ENCODE measurements around the gene PUM2. TPM values are rescaled to one million over a fixed set of nuclear protein-coding genes. Genes with fewer than 3 reads are reported as not detected.
A peak's percentile ranks its signal among the peaks of the same experiment; 100 is the strongest.
"Not testable (repeated sequence)": the region's sequence is repeated elsewhere in the genome, so short reads cannot be mapped to it uniquely, and the experiment has no call there.

PUM2 gene
- total RNA-seq, 4 donors from 2014 or later = 62.0 to 78.2 (median 73.5) TPM

GRCh38 chr2:20242727-20243377 is 107.8 kb downstream of the PUM2 start:
- Histone ChIP-seq H3K4me1 (peaks cover 0 to 13% (median 0%) of the 10 kb centered on the region in 4 donors), H3K27me3 (no peaks in the 10 kb centered on the region), H3K36me3 (peaks cover 0 to 20% (median 0%) of the 10 kb centered on the region in 3 donors), H3K4me3 (no peak overlapping the region), H3K9me3 (peaks cover 0 to 6% (median 0%) of the 10 kb centered on the region in 4 donors), H3K27ac (no peak overlapping the region)
- WGBS, 2 donors = 60 to 74% methylated on average over 6 to 9 of the region's 9 CpGs
- no peak for DNase-seq (ENCODE audit: low spot score in 2 of 2)
- TF ChIP-seq POLR2A (IDR thresholded peaks at IDR 0.05) = no peak

- no peak for TF ChIP-seq POLR2A (IDR thresholded peaks at IDR 0.05)
- TF ChIP-seq CTCF (IDR thresholded peaks at IDR 0.05) = peak in 1 of 5 experiments; percentile 23
- TF ChIP-seq EP300 (IDR thresholded peaks at IDR 0.05) = no peak
- Histone ChIP-seq H3K4me1 (peaks cover 0 to 13% (median 0%) of the 10 kb centered on the region in 4 donors), H3K36me3 (peaks cover 0 to 13% (median 0%) of the 10 kb centered on the region in 3 donors), H3K4me3 (no peak overlapping the region), H3K27me3 (no peaks in the 10 kb centered on the region), H3K9me3 (peaks cover 0 to 6% (median 0%) of the 10 kb centered on the region in 4 donors), H3K27ac (no peak overlapping the region)
- DNase-seq (ENCODE audit: low spot score in 2 of 2) = no peak
- WGBS, 2 donors = 51 to 54% methylated on average over 31 to 43 of the region's 43 CpGs
Measured at GRCh38 chr2:20241973-20242726, 108.5 kb downstream of the PUM2 start.

GRCh38 chr2:20240291-20240690 is 110.4 kb downstream of the PUM2 start:
- H3K9me3 ChIP-seq; DNase-seq (ENCODE audit: low spot score in 2 of 2); H3K4me3 ChIP-seq; H3K27me3 ChIP-seq; H3K27ac ChIP-seq; H3K36me3 ChIP-seq: not testable (repeated sequence)
- 49 to 63% methylated on average over 6 of the region's 6 CpGs for WGBS, 2 donors
- H3K4me1 ChIP-seq = peaks cover 0 to 13% (median 0%) of the 10 kb centered on the region in 4 donors

- peaks cover 0 to 6% (median 0%) of the 10 kb centered on the region in 4 donors for H3K4me1 ChIP-seq
- no peaks in the 10 kb centered on the region for H3K27me3 ChIP-seq
- H3K27ac ChIP-seq = no peak overlapping the region
- no peak for DNase-seq (ENCODE audit: low spot score in 2 of 2)
- WGBS, 2 donors = 65 to 72% methylated on average over 5 of the region's 5 CpGs
- no peak overlapping the region for H3K4me3 ChIP-seq
- H3K36me3 ChIP-seq = no peaks in the 10 kb centered on the region
- peaks cover 0 to 6% (median 0%) of the 10 kb centered on the region in 4 donors for H3K9me3 ChIP-seq
- TF ChIP-seq CTCF (IDR thresholded peaks at IDR 0.05) = no peak
- no peak for TF ChIP-seq POLR2A (IDR thresholded peaks at IDR 0.05)
- no peak for TF ChIP-seq EP300 (IDR thresholded peaks at IDR 0.05)
Measured at GRCh38 chr2:20236496-20236895, 114.1 kb downstream of the PUM2 start.

- 80 to 90% methylated on average over 9 of the region's 10 CpGs for WGBS, 2 donors
- no peak for DNase-seq (ENCODE audit: low spot score in 2 of 2)
Measured at GRCh38 chr2:20235655-20236305, 114.9 kb downstream of the PUM2 start.

GRCh38 chr2:20234597-20234996 is 116.0 kb downstream of the PUM2 start:
- not testable (repeated sequence) for H3K27me3 ChIP-seq; H3K4me3 ChIP-seq; H3K9me3 ChIP-seq; H3K36me3 ChIP-seq; DNase-seq (ENCODE audit: low spot score in 2 of 2); H3K27ac ChIP-seq; H3K4me1 ChIP-seq
- WGBS, 2 donors = 64 to 66% methylated on average over 2 of the region's 2 CpGs

More at GRCh38 chr2:20235655-20236305, 114.9 kb downstream of the PUM2 start:
- no peak overlapping the region for H3K4me3 ChIP-seq
- H3K36me3 ChIP-seq = no peaks in the 10 kb centered on the region
- H3K4me1 ChIP-seq = peaks cover 0 to 6% (median 0%) of the 10 kb centered on the region in 4 donors
- H3K27ac ChIP-seq = no peak overlapping the region
- TF ChIP-seq POLR2A (IDR thresholded peaks at IDR 0.05) (no peak), EP300 (IDR thresholded peaks at IDR 0.05) (no peak), CTCF (IDR thresholded peaks at IDR 0.05) (no peak)
- H3K27me3 ChIP-seq = no peaks in the 10 kb centered on the region
- peaks cover 0 to 6% (median 0%) of the 10 kb centered on the region in 4 donors for H3K9me3 ChIP-seq

Measured in tibial nerve (tissue), 4 donors.